NCI-H146 treated with DMSO at 0.1 percent for 48 hours (cell line): ENCODE data around the gene MYO5C.
"Not testable (repeated sequence)": the region's sequence is repeated elsewhere in the genome, so short reads cannot be mapped to it uniquely, and the experiment has no call there.

Source experiments
- DNase-seq: peaks from one replicate; lab custom pipeline; 2025; ENCODE audit not compliant: unreplicated experiment; lab: John Stamatoyannopoulos, UW

The MYO5C gene

GRCh38 chr15:52180196-52180835 lies 115.3 kb downstream of the MYO5C start:
- DNase-seq, result peak; percentile 33

- peak; percentile 39 for DNase-seq
These were observed 116.1 kb downstream of the MYO5C start for GRCh38 chr15:52179278-52180195.

GRCh38 chr15:52178765-52179164 lies 116.8 kb downstream of the MYO5C start:
- DNase-seq, result no peak

- no peak for DNase-seq
These were observed 122.7 kb downstream of the MYO5C start for GRCh38 chr15:52172869-52173268.

GRCh38 chr15:52171807-52172206 lies 123.8 kb downstream of the MYO5C start:
- no peak for DNase-seq

GRCh38 chr15:52171386-52171785 lies 124.2 kb downstream of the MYO5C start:
- DNase-seq, result no peak

GRCh38 chr15:52170199-52170598 lies 125.4 kb downstream of the MYO5C start:
- DNase-seq, result not testable (repeated sequence)

GRCh38 chr15:52165494-52166131 lies 130.0 kb downstream of the MYO5C start:
- DNase-seq, result not testable (repeated sequence)

GRCh38 chr15:52164631-52165265 lies 130.9 kb downstream of the MYO5C start:
- DNase-seq, result no peak

GRCh38 chr15:52163321-52164190 lies 132.0 kb downstream of the MYO5C start:
- DNase-seq, result no peak

- no peak for DNase-seq
These were observed 132.7 kb downstream of the MYO5C start for GRCh38 chr15:52162876-52163275.

GRCh38 chr15:52162260-52162659 lies 133.3 kb downstream of the MYO5C start:
- DNase-seq, result no peak

- DNase-seq, result no peak
These were observed 134.1 kb downstream of the MYO5C start for GRCh38 chr15:52161406-52161966.

GRCh38 chr15:52159645-52160044 lies 136.0 kb downstream of the MYO5C start:
- DNase-seq, result no peak

- no peak for DNase-seq
These were observed 137.4 kb downstream of the MYO5C start for GRCh38 chr15:52158084-52158765.

- no peak for DNase-seq
These were observed 139.7 kb downstream of the MYO5C start for GRCh38 chr15:52155878-52156277.

GRCh38 chr15:52154896-52155865 lies 140.4 kb downstream of the MYO5C start:
- DNase-seq, result no peak
